Measurements from ENCODE around the gene RECQL5. TPM values are rescaled to one million over a fixed set of nuclear protein-coding genes. Genes with fewer than 3 reads are reported as not detected.

The RECQL5 gene
- total RNA-seq, 6 experiments from 2014 or later, result 18.7 to 22.6 (median 21.2) TPM

DNA sequence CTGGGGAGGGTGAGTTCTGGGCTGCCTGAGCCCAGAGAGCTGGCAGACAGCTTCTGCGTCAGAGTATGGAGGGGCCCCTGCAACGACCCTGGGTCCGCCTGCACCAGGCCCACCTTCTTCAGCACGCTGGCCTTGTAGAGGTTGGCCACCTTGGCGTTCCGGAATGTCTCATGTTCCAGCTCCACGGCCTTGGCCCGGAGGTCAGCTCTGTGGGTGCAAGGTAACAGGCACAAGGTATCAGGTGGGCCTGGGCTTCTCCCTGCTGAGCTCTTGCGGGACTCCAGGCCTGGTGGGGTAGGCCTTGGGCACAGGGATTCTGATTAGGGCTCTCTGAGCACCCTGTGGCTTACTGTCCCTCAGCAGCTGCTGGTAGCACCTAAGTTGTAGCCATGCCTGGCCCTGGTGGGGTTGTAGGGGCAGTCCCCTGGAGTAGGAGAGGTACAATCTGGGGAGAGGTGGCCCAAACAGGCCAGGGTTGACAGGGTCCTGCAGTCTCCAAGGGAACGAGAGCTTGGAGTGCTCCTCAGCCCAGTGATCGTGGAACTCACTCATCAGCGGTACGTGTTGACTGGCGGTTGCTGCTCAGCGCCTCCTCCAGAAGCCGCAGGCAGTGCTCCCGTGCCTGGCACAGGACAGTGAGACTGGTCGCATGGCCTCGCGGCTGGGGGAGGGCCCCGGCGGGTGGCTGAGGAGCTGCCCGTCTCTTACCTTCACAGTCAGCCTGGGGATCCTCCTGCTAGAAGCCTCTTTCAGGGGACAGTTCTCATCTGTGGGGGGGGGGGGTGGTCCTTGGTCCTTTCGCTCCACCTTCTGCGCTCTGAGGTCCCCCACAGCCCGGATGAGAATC lies 36.7 kb downstream of the RECQL5 start:
- H3K4me1 Mint-ChIP-seq (ENCODE audit: low read depth), result peaks cover 16% of the 10 kb centered on the region
- H3K36me3 Mint-ChIP-seq (ENCODE audit: low read depth), result no peaks in the 10 kb centered on the region
- no peak overlapping the region for H3K27ac Mint-ChIP-seq
- no peak overlapping the region; the same call in 1 of the 2 replicates for H3K4me3 Mint-ChIP-seq
- DNase-seq, result no peak
- peaks cover 3% of the 10 kb centered on the region; the same call in 1 of the 2 replicates for H3K27me3 Mint-ChIP-seq (ENCODE audit: insufficient read depth)
- TF ChIP-seq, protein P1, sequence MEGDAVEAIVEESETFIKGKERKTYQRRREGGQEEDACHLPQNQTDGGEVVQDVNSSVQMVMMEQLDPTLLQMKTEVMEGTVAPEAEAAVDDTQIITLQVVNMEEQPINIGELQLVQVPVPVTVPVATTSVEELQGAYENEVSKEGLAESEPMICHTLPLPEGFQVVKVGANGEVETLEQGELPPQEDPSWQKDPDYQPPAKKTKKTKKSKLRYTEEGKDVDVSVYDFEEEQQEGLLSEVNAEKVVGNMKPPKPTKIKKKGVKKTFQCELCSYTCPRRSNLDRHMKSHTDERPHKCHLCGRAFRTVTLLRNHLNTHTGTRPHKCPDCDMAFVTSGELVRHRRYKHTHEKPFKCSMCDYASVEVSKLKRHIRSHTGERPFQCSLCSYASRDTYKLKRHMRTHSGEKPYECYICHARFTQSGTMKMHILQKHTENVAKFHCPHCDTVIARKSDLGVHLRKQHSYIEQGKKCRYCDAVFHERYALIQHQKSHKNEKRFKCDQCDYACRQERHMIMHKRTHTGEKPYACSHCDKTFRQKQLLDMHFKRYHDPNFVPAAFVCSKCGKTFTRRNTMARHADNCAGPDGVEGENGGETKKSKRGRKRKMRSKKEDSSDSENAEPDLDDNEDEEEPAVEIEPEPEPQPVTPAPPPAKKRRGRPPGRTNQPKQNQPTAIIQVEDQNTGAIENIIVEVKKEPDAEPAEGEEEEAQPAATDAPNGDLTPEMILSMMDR (IDR thresholded peaks at IDR 0.05), result no peak
- no peaks in the 10 kb centered on the region for H3K9me3 Mint-ChIP-seq

GRCh38 chr17:75629157-75629556 lies 37.8 kb downstream of the RECQL5 start:
- no peak overlapping the region for H3K27ac Mint-ChIP-seq
- peaks cover 15% of the 10 kb centered on the region for H3K4me1 Mint-ChIP-seq (ENCODE audit: low read depth)
- H3K9me3 Mint-ChIP-seq, result no peaks in the 10 kb centered on the region
- TF ChIP-seq, protein P1 (IDR thresholded peaks at IDR 0.05), result no peak
- no peak for DNase-seq
- H3K4me3 Mint-ChIP-seq, result no peak overlapping the region
- H3K27me3 Mint-ChIP-seq (ENCODE audit: insufficient read depth), result peaks cover 3% of the 10 kb centered on the region; the same call in 1 of the 2 replicates
- no peaks in the 10 kb centered on the region for H3K36me3 Mint-ChIP-seq (ENCODE audit: low read depth)

DNA sequence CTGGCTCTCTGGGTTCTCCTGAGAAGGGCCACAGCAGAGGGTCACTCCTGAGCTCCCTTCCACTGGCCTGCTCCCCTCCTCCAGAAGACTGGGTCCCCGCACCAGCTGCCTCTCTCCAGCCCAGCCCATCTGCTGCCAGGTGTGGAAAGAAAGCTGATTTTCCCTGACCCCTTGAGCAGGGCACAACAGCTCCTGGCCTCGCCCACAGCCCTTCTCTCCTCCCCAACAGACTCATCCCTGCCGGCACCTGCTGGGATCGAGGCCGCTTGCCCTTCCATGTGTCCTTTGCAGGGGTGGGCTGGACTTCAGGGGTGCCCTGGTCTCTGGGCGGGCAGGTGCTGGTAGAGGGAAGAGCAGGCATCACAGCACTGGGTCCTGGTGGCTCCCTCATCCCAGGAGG lies 38.5 kb downstream of the RECQL5 start:
- H3K27me3 Mint-ChIP-seq (ENCODE audit: insufficient read depth), result no peaks in the 10 kb centered on the region; the same call in 1 of the 2 replicates
- no peak for DNase-seq
- no peak overlapping the region for H3K4me3 Mint-ChIP-seq
- H3K4me1 Mint-ChIP-seq (ENCODE audit: low read depth), result peaks cover 7% of the 10 kb centered on the region
- H3K27ac Mint-ChIP-seq, result no peak overlapping the region
- no peaks in the 10 kb centered on the region for H3K9me3 Mint-ChIP-seq
- H3K36me3 Mint-ChIP-seq (ENCODE audit: low read depth), result no peaks in the 10 kb centered on the region
- TF ChIP-seq, protein P1 (IDR thresholded peaks at IDR 0.05), result no peak

GRCh38 chr17:75627094-75627493 lies 39.9 kb downstream of the RECQL5 start:
- no peak overlapping the region for H3K27ac Mint-ChIP-seq
- no peak overlapping the region for H3K4me3 Mint-ChIP-seq
- no peaks in the 10 kb centered on the region for H3K9me3 Mint-ChIP-seq
- TF ChIP-seq, protein P1 (IDR thresholded peaks at IDR 0.05), result no peak
- DNase-seq, result no peak
- no peaks in the 10 kb centered on the region; the same call in 1 of the 2 replicates for H3K27me3 Mint-ChIP-seq (ENCODE audit: insufficient read depth)
- H3K36me3 Mint-ChIP-seq (ENCODE audit: low read depth), result no peaks in the 10 kb centered on the region
- H3K4me1 Mint-ChIP-seq (ENCODE audit: low read depth), result peaks cover 7% of the 10 kb centered on the region

GRCh38 chr17:75626496-75627038 lies 40.4 kb downstream of the RECQL5 start:
- Mint-ChIP-seq H3K27me3 (ENCODE audit: insufficient read depth) (peaks cover 2% of the 10 kb centered on the region; the same call in 1 of the 2 replicates), H3K27ac (no peak overlapping the region), H3K36me3 (ENCODE audit: low read depth) (no peaks in the 10 kb centered on the region), H3K4me1 (ENCODE audit: low read depth) (peaks cover 10% of the 10 kb centered on the region), H3K9me3 (no peaks in the 10 kb centered on the region), H3K4me3 (no peak overlapping the region)
- DNase-seq, result no peak
- TF ChIP-seq, protein P1 (IDR thresholded peaks at IDR 0.05), result no peak

Measured in HFFc6 (cell line).